SK-N-SH (cell line): ENCODE data around the gene TBPL2.

ENCODE experiments used
- CHD2 ChIP-seq: fragments of 150-350 bp; IDR thresholded peaks from 2 replicates; pipeline ENCODE4 v1.6.1; 2018; ENCODE audit warnings: low read length; ENCODE audit not compliant: partially characterized antibody
- GABPA ChIP-seq: IDR thresholded peaks from 2 replicates; pipeline ENCODE4 v1.4.0; 2012; ENCODE audit warnings: low read depth, mild to moderate bottlenecking
- POLR2AphosphoS5 ChIP-seq: IDR thresholded peaks from 2 replicates; pipeline ENCODE4 v1.6.1; 2012; ENCODE audit warnings: low read depth, low read length
- SMC3 ChIP-seq: IDR thresholded peaks from 2 replicates; pipeline ENCODE4 v1.6.1; 2012; ENCODE audit warnings: low read depth, low read length, improper control_type of control experiment
- YY1 ChIP-seq: IDR thresholded peaks from 2 replicates; pipeline ENCODE4 v1.4.0; 2012; ENCODE audit warnings: low read depth, mild to moderate bottlenecking
- TF ChIP-seq, protein P1 (sequence below): fragments of 200-600 bp; sonication (generic); IDR thresholded peaks from 2 replicates; pipeline ENCODE4 v1.6.1; 2017; ENCODE audit warnings: antibody characterized with exemption, mild to moderate bottlenecking, moderate library complexity
- TF ChIP-seq, protein P2 (sequence below): IDR thresholded peaks from 2 replicates; pipeline ENCODE4; 2012
- TF ChIP-seq, protein P3 (sequence below): IDR thresholded peaks from 2 replicates; pipeline ENCODE4 v1.4.0; 2012; ENCODE audit warnings: low read depth, borderline replicate concordance

DNA sequence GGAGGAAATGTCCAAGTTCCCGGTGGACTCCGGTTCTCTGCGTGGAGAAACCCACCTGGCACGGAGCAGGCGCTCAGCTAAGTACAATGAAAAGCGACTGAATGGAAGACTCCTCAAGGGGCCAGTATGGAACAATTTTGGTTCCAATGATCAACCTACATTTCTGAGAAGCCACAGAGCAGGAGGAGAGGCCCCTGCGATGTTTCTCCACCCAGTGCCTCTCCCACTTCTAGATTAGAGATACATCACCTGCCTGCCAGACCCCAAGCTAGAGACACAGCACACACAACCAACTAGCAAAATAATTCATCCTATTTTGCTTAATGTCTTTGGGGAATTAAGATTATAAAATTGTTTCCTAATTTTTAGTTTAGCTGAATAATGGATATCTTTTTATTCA is 67.6 kb downstream of the TBPL2 start:
- TF ChIP-seq, protein P1, sequence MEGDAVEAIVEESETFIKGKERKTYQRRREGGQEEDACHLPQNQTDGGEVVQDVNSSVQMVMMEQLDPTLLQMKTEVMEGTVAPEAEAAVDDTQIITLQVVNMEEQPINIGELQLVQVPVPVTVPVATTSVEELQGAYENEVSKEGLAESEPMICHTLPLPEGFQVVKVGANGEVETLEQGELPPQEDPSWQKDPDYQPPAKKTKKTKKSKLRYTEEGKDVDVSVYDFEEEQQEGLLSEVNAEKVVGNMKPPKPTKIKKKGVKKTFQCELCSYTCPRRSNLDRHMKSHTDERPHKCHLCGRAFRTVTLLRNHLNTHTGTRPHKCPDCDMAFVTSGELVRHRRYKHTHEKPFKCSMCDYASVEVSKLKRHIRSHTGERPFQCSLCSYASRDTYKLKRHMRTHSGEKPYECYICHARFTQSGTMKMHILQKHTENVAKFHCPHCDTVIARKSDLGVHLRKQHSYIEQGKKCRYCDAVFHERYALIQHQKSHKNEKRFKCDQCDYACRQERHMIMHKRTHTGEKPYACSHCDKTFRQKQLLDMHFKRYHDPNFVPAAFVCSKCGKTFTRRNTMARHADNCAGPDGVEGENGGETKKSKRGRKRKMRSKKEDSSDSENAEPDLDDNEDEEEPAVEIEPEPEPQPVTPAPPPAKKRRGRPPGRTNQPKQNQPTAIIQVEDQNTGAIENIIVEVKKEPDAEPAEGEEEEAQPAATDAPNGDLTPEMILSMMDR, result no peak
- TF ChIP-seq CHD2 (no peak), GABPA (no peak), YY1 (no peak), POLR2AphosphoS5 (no peak), SMC3 (no peak)
- TF ChIP-seq, protein P2, sequence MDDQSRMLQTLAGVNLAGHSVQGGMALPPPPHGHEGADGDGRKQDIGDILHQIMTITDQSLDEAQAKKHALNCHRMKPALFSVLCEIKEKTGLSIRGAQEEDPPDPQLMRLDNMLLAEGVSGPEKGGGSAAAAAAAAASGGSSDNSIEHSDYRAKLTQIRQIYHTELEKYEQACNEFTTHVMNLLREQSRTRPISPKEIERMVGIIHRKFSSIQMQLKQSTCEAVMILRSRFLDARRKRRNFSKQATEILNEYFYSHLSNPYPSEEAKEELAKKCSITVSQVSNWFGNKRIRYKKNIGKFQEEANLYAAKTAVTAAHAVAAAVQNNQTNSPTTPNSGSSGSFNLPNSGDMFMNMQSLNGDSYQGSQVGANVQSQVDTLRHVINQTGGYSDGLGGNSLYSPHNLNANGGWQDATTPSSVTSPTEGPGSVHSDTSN, result no peak
- TF ChIP-seq, protein P3, sequence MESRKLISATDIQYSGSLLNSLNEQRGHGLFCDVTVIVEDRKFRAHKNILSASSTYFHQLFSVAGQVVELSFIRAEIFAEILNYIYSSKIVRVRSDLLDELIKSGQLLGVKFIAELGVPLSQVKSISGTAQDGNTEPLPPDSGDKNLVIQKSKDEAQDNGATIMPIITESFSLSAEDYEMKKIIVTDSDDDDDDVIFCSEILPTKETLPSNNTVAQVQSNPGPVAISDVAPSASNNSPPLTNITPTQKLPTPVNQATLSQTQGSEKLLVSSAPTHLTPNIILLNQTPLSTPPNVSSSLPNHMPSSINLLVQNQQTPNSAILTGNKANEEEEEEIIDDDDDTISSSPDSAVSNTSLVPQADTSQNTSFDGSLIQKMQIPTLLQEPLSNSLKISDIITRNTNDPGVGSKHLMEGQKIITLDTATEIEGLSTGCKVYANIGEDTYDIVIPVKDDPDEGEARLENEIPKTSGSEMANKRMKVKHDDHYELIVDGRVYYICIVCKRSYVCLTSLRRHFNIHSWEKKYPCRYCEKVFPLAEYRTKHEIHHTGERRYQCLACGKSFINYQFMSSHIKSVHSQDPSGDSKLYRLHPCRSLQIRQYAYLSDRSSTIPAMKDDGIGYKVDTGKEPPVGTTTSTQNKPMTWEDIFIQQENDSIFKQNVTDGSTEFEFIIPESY, result no peak
